ENCODE results near the gene TOMM20. TPM values are rescaled to one million over a fixed set of nuclear protein-coding genes. Genes with fewer than 3 reads are reported as not detected.
A peak's percentile ranks its signal among the peaks of the same experiment; 100 is the strongest.
"Not testable (repeated sequence)": the region's sequence is repeated elsewhere in the genome, so short reads cannot be mapped to it uniquely, and the experiment has no call there.

Gene TOMM20
- total and polyA plus RNA-seq, 12 donors = 40.0 to 113 (median 92.3) TPM

DNA sequence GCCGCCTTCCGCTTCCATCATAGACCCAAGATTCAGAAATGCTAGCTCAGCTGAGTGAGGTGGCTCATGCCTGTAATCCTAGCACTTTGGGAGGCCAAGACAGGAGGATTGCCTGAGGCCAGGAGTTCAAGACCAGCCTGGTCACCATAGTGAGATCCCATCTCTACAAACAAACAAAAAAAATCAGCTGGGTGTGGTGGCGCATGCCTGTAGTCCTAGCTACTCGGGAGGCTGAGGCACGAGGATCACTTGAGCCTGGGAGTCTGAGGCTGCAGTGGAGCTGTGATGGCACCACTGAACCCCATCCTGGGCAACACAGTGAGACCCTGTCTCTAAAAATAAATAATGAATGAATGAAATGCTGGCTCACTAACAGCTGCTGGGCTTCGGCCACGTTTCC, 39.7 kb downstream of the TOMM20 start:
- H3K9me3 ChIP-seq = no peaks in the 10 kb centered on the region
- H3K27me3 ChIP-seq = no peaks in the 10 kb centered on the region
- 96% methylated on average over 7 of the region's 7 CpGs for WGBS, 2 donors
- intact Hi-C loops (cut with DNase I) = loop anchor here in 4 of 10 donors (2.0 to 10.0 kb wide), 3 partner anchors 494 to 594 kb away; no protein-coding TSS in a partner anchor
- H3K4me1 ChIP-seq = peaks cover 5 to 17% (median 16%) of the 10 kb centered on the region in 9 donors
- ATAC-seq (no peak), DNase-seq (no peak)
- no peaks in the 10 kb centered on the region for H3K36me3 ChIP-seq
- no peak overlapping the region for H3K27ac ChIP-seq
- TF ChIP-seq, protein P1, sequence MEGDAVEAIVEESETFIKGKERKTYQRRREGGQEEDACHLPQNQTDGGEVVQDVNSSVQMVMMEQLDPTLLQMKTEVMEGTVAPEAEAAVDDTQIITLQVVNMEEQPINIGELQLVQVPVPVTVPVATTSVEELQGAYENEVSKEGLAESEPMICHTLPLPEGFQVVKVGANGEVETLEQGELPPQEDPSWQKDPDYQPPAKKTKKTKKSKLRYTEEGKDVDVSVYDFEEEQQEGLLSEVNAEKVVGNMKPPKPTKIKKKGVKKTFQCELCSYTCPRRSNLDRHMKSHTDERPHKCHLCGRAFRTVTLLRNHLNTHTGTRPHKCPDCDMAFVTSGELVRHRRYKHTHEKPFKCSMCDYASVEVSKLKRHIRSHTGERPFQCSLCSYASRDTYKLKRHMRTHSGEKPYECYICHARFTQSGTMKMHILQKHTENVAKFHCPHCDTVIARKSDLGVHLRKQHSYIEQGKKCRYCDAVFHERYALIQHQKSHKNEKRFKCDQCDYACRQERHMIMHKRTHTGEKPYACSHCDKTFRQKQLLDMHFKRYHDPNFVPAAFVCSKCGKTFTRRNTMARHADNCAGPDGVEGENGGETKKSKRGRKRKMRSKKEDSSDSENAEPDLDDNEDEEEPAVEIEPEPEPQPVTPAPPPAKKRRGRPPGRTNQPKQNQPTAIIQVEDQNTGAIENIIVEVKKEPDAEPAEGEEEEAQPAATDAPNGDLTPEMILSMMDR (IDR thresholded peaks at IDR 0.05) = no peak
- H3K4me3 ChIP-seq = no peak overlapping the region

DNA sequence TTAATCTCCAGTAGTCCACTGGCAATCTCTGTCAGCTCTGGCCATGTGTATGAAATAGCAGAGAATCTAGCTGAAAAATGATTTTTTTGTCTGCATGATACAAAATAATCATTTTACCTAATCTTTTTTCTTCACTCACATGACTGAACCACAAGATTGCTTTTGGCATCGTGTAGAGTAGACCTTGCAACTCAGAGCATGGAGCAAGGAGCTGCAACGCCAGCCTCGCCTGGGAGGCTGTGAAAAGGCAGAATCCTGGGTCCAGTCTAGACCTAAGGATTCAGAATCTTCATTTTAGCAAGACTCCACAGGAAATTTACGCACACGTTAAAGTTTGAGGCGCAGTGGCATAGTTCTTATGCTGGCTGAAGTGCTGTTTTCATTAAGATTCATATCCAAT, 40.2 kb downstream of the TOMM20 start:
- intact Hi-C loops (cut with DNase I) = loop anchor here in 4 of 10 donors (2.0 to 10.0 kb wide), 3 partner anchors 494 to 594 kb away; no protein-coding TSS in a partner anchor
- 91% methylated on average over 6 of the region's 6 CpGs for WGBS, 2 donors
- H3K27ac ChIP-seq = no peak overlapping the region
- ATAC-seq (no peak), DNase-seq (no peak)
- H3K27me3 ChIP-seq = no peaks in the 10 kb centered on the region
- no peak overlapping the region for H3K4me3 ChIP-seq
- peaks cover 5 to 18% (median 16%) of the 10 kb centered on the region in 9 donors for H3K4me1 ChIP-seq
- TF ChIP-seq, protein P1 (IDR thresholded peaks at IDR 0.05) = no peak
- H3K9me3 ChIP-seq = no peaks in the 10 kb centered on the region
- H3K36me3 ChIP-seq = no peaks in the 10 kb centered on the region

DNA sequence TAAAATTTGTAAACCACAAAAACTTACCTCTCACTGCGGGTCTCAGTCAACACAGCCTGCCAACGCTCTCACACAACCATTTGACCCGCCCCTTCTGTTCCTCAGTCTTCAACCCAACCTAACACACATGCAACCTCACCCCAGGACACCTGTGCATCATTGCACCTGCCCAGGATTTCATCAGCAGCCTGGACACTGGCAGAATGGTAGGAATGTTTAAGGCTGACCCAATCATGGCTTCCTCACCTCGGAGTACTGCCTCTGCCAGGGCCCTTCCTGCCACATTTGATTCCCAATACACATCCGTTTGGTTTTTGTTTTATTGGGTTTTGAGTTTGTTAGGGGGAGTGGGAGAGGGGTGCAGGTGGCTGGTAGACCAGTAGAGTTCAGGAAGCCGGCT, 40.7 kb downstream of the TOMM20 start:
- Histone ChIP-seq H3K36me3 (no peaks in the 10 kb centered on the region), H3K4me3 (no peak overlapping the region), H3K9me3 (no peaks in the 10 kb centered on the region), H3K27me3 (no peaks in the 10 kb centered on the region), H3K4me1 (peaks cover 6 to 18% (median 16%) of the 10 kb centered on the region in 9 donors), H3K27ac (no peak overlapping the region)
- WGBS, 2 donors = 90 to 93% methylated on average over 6 of the region's 6 CpGs
- ATAC-seq (no peak), DNase-seq (no peak)
- TF ChIP-seq, protein P1 (IDR thresholded peaks at IDR 0.05) = no peak
- intact Hi-C loops (cut with DNase I) = loop anchor here in 4 of 10 donors (2.0 to 10.0 kb wide), 3 partner anchors 493 to 593 kb away; no protein-coding TSS in a partner anchor

DNA sequence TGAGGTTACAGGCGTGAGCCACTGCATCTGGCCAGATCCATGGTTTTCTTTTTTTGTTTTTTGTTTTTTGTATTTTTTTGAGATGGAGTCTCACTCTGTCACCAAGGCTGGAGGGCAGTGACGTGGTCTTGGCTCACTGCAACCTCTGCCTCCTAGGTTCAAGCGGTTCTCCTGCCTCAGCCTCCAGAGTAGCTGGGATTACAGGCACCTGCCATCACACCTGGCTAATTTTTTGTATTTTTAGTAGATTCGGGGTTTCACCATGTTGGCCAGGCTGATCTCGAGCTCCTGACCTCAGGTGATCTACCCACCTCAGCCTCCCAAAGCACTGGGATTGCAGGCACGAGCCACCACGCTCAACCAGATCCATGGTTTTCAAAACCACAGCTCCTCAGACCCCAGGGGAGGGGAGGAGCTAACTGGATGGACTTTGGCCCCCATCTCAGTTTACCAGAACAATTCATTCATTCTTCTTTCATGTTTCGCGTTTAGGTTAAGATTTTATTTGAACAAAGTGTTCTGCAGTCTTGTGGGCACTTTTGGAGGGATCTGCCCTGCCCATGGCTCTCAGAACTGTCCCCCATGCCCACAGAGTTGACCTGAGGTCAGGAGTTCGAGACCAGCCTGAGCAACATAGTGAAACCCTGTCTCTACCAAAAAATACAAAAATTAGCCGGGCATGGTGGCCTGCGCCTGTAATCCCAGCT, 43.1 kb downstream of the TOMM20 start:
- ATAC-seq, H3K27me3 ChIP-seq, DNase-seq, H3K27ac ChIP-seq, H3K36me3 ChIP-seq, H3K4me3 ChIP-seq, H3K9me3 ChIP-seq: not testable (repeated sequence)
- 88 to 93% methylated on average over 12 of the region's 12 CpGs for WGBS, 2 donors
- intact Hi-C loops (cut with DNase I) = loop anchor here in 3 of 10 donors (5.0 to 10.0 kb wide), 2 partner anchors 491 to 588 kb away; no protein-coding TSS in a partner anchor
- H3K4me1 ChIP-seq = peaks cover 12 to 33% (median 23%) of the 10 kb centered on the region in 9 donors

DNA sequence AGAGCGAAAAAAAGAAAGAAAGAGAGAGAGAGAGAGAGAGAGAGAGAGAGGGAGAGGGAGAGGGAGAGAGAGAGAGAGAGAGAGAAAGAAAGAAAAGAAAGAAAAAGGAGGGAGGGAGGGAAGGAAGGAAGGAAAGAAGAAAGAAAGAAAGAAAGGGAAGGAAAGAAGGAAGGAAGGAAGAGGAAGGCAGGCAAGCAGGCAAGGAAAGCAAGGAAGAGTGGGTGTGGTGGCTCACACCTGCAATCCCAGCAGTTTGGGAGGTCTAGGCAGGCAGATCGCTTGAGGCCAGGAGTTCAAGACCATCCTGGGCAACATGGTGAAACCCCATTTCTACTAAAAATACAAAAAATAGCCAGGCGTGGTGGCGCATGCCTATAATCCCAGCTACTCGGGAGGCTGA, 47.8 kb downstream of the TOMM20 start:
- H3K4me1 ChIP-seq = peaks cover 32 to 80% (median 61%) of the 10 kb centered on the region in 9 donors
- not testable (repeated sequence) for H3K4me3 ChIP-seq, DNase-seq, ATAC-seq, H3K36me3 ChIP-seq, H3K27me3 ChIP-seq, H3K9me3 ChIP-seq
- intact Hi-C loops (cut with DNase I) = loop anchor here in 4 of 10 donors (5.0 to 10.0 kb wide), 3 partner anchors 468 to 486 kb away; partner anchors contain the start of gene IRF2BP2 (in 1 of the 4)
- peak overlapping the region in 5 of 10 donors; percentile 11 to 99 (median 36) for H3K27ac ChIP-seq
- WGBS, 2 donors = 90 to 98% methylated on average over 5 of the region's 5 CpGs

DNA sequence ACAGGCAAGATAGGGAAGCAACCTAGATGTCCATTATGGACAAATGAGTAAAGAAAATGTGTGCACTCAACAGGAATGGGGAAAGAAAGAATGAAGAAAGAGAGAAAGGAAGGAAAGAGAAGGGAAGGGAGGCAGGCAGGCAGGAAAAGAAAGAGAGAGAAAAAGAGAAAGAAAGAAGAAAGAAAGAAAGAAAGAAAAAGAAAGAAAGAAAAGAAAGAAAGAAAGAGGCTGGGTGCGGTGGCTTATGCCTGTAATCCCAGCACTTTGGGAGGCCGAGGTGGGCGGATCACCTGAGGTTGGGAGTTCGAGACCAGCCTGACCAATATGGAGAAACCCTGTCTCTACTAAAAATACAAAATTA, 48.4 kb downstream of the TOMM20 start:
- DNase-seq, H3K36me3 ChIP-seq, H3K27me3 ChIP-seq, ATAC-seq, H3K4me3 ChIP-seq, H3K9me3 ChIP-seq: not testable (repeated sequence)
- intact Hi-C loops (cut with DNase I) = loop anchor here in 4 of 10 donors (5.0 to 10.0 kb wide), 3 partner anchors 468 to 485 kb away; partner anchors contain the start of gene IRF2BP2 (in 1 of the 4)
- WGBS, 2 donors = 91 to 95% methylated on average over 4 of the region's 4 CpGs
- peak overlapping the region; percentile 43 to 99 (median 69) for H3K27ac ChIP-seq
- H3K4me1 ChIP-seq = peaks cover 36 to 85% (median 66%) of the 10 kb centered on the region in 9 donors
